Suprapubic skin (tissue), 4 donors: Measurements from ENCODE around the gene RAB42. TPM values are rescaled to one million over a fixed set of nuclear protein-coding genes. Genes with fewer than 3 reads are reported as not detected.
"Not testable (repeated sequence)": the region's sequence is repeated elsewhere in the genome, so short reads cannot be mapped to it uniquely, and the experiment has no call there.

Experiments
- DNase-seq, 2 donors: peaks; one replicate each; pipeline ENCODE4 v3.0.0-alpha.2; 2019; ENCODE audit warnings: low spot score in 2 of 2
- H3K27ac ChIP-seq: fragments of 200-600 bp; sonication (generic); one replicate; pipeline ENCODE4 v1.5.1; 2019
- H3K27me3 ChIP-seq: fragments of 200-600 bp; sonication (generic); one replicate; pipeline ENCODE4 v1.5.1; 2019
- H3K36me3 ChIP-seq: fragments of 200-600 bp; sonication (generic); one replicate; pipeline ENCODE4 v1.5.1; 2019
- H3K4me1 ChIP-seq: fragments of 200-600 bp; sonication (generic); one replicate; pipeline ENCODE4 v1.5.1; 2019
- H3K4me3 ChIP-seq: fragments of 200-600 bp; sonication (generic); one replicate; pipeline ENCODE4 v1.5.1; 2019; ENCODE audit warnings: mild to moderate bottlenecking
- H3K9me3 ChIP-seq: fragments of 200-600 bp; sonication (generic); one replicate; pipeline ENCODE4 v1.5.1; 2019
- EP300 ChIP-seq: sonication (generic); formaldehyde crosslinking; IDR thresholded peaks from one replicate; pipeline ENCODE4 v1.6.1; 2017; ENCODE audit warnings: antibody characterized with exemption
- POLR2A ChIP-seq, 2 donors: fragments of 450-650 bp; IDR thresholded peaks; one replicate each; pipeline ENCODE4 v1.6.1; 2017; ENCODE audit warnings: antibody characterized with exemption in 2 of 2, mild to moderate bottlenecking in 2 of 2, moderate library complexity in 2 of 2
- POLR2AphosphoS5 ChIP-seq, 3 donors: sonication (generic); formaldehyde crosslinking; IDR thresholded peaks; one replicate each; pipeline ENCODE4 v1.6.1; 2017; ENCODE audit warnings: antibody characterized with exemption in 3 of 3
- WGBS: methylation state at CpG from one replicate; pipeline ENCODE4 v1.1.5; 2018; 5-methylcytosine and 5-hydroxymethylcytosine counted together
- total RNA-seq, 4 donors: library from RNA; depleted of rRNA; stranded (reverse); fragments of >200 nt; gene quantifications; one replicate each; pipeline ENCODE4 v1.1.0, GENCODE V29; 2016
- TF ChIP-seq, protein P1 (sequence below), 2 donors: fragments of 200-600 bp in 1 of 2; fragments of 450-650 bp in 1 of 2; sonication (generic) in 1 of 2; IDR thresholded peaks; one replicate each; pipeline ENCODE4 v1.5.1; 2016 to 2019; ENCODE audit warnings: antibody characterized with exemption in 2 of 2, mild to moderate bottlenecking in 1 of 2, moderate library complexity in 1 of 2

Gene RAB42
- total RNA-seq, 4 donors from 2014 or later, result 0.70 to 1.4 (median 1.4) TPM; not detected in 1

GRCh38 chr1:28592321-28593071, 431 bp downstream of the RAB42 start:
- peak in 1 of 2 donors; percentile 67 for DNase-seq
- H3K4me3 ChIP-seq, result peak overlapping the region; percentile 65
- no peaks in the 10 kb centered on the region for H3K27me3 ChIP-seq
- H3K36me3 ChIP-seq, result no peaks in the 10 kb centered on the region
- no peak for TF ChIP-seq EP300
- TF ChIP-seq POLR2AphosphoS5 (IDR thresholded peaks at IDR 0.05), result no peak
- TF ChIP-seq POLR2A (IDR thresholded peaks at IDR 0.05), result no peak
- TF ChIP-seq, protein P1, sequence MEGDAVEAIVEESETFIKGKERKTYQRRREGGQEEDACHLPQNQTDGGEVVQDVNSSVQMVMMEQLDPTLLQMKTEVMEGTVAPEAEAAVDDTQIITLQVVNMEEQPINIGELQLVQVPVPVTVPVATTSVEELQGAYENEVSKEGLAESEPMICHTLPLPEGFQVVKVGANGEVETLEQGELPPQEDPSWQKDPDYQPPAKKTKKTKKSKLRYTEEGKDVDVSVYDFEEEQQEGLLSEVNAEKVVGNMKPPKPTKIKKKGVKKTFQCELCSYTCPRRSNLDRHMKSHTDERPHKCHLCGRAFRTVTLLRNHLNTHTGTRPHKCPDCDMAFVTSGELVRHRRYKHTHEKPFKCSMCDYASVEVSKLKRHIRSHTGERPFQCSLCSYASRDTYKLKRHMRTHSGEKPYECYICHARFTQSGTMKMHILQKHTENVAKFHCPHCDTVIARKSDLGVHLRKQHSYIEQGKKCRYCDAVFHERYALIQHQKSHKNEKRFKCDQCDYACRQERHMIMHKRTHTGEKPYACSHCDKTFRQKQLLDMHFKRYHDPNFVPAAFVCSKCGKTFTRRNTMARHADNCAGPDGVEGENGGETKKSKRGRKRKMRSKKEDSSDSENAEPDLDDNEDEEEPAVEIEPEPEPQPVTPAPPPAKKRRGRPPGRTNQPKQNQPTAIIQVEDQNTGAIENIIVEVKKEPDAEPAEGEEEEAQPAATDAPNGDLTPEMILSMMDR (IDR thresholded peaks at IDR 0.05), result no peak
- H3K4me1 ChIP-seq, result peaks cover 37% of the 10 kb centered on the region
- H3K9me3 ChIP-seq, result no peaks in the 10 kb centered on the region
- WGBS, result 33% methylated on average over 11 of the region's 81 CpGs
- H3K27ac ChIP-seq, result no peak overlapping the region

DNA sequence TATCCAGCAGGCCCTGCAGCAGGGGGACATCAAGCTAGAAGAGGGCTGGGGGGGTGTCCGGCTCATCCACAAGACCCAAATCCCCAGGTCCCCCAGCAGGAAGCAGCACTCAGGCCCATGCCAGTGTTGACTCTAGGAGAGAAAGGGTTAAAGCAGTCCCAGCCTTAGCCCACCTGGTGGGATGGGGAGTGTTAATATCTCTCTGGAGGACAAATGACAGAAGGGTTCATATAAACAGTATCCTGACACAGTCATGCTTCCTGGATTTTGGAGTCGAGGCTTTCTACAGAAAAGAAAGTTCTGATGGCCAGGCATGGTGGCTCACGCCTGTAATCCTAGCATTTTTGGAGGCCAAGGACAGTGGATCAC, 1.9 kb downstream of the RAB42 start:
- peaks cover 37% of the 10 kb centered on the region for H3K4me1 ChIP-seq
- WGBS, result 72% methylated on average over 3 of the region's 3 CpGs
- H3K27me3 ChIP-seq, result not testable (repeated sequence)

GRCh38 chr1:28594686-28595411, 2.8 kb downstream of the RAB42 start:
- not testable (repeated sequence) for H3K27ac ChIP-seq, H3K27me3 ChIP-seq, H3K9me3 ChIP-seq, DNase-seq, H3K36me3 ChIP-seq, H3K4me3 ChIP-seq
- WGBS, result 41% methylated on average over 7 of the region's 7 CpGs
- H3K4me1 ChIP-seq, result peaks cover 36% of the 10 kb centered on the region

More for the DNA sequence above, 1.9 kb downstream of the RAB42 start:
- not testable (repeated sequence) for DNase-seq, H3K36me3 ChIP-seq, H3K27ac ChIP-seq, H3K4me3 ChIP-seq, H3K9me3 ChIP-seq

- H3K9me3 ChIP-seq, result no peaks in the 10 kb centered on the region
- no peak overlapping the region for H3K27ac ChIP-seq
- no peaks in the 10 kb centered on the region for H3K27me3 ChIP-seq
- TF ChIP-seq EP300, result no peak
- no peak for TF ChIP-seq POLR2AphosphoS5 (IDR thresholded peaks at IDR 0.05)
- WGBS, result 93% methylated on average over 10 of the region's 10 CpGs
- H3K4me1 ChIP-seq, result peaks cover 29% of the 10 kb centered on the region
- H3K36me3 ChIP-seq, result no peaks in the 10 kb centered on the region
- DNase-seq, result no peak
- no peak overlapping the region for H3K4me3 ChIP-seq
These were observed 3.5 kb downstream of the RAB42 start for GRCh38 chr1:28595412-28596191.

GRCh38 chr1:28596276-28596675, 4.2 kb downstream of the RAB42 start:
- WGBS, result 92% methylated on average over 11 of the region's 11 CpGs
- H3K27me3 ChIP-seq, H3K4me3 ChIP-seq, H3K27ac ChIP-seq, H3K9me3 ChIP-seq, H3K36me3 ChIP-seq, DNase-seq: not testable (repeated sequence)
- peaks cover 25% of the 10 kb centered on the region for H3K4me1 ChIP-seq

- Histone ChIP-seq H3K9me3 (no peaks in the 10 kb centered on the region), H3K27me3 (no peaks in the 10 kb centered on the region), H3K4me1 (peaks cover 4% of the 10 kb centered on the region), H3K36me3 (peaks cover 39% of the 10 kb centered on the region), H3K4me3 (no peak overlapping the region), H3K27ac (no peak overlapping the region)
- DNase-seq, result no peak
- WGBS, result 49% methylated on average over 3 of the region's 3 CpGs
- no peak for TF ChIP-seq EP300
- TF ChIP-seq, protein P1 (IDR thresholded peaks at IDR 0.05), result no peak
These were observed 9.6 kb downstream of the RAB42 start for GRCh38 chr1:28601696-28602095.
